A549 (cell line): Measurements from ENCODE around the gene INAFM1. TPM values are rescaled to one million over a fixed set of nuclear protein-coding genes. Genes with fewer than 3 reads are reported as not detected.
A peak's percentile ranks its signal among the peaks of the same experiment; 100 is the strongest.

Experiments
- ATOH8 ChIP-seq: fragments of 250-450 bp; sonication (Bioruptor Pico); IDR thresholded peaks from 2 replicates; pipeline ENCODE4 v1.5.0; 2020; ENCODE audit warnings: low read depth, mild to moderate bottlenecking, moderate library complexity
- BHLHE40 ChIP-seq: IDR thresholded peaks from 2 replicates; pipeline ENCODE4 v1.6.1; 2012; ENCODE audit warnings: low read depth, low read length, inconsistent platforms
- CHD4 ChIP-seq: fragments of 200-600 bp; sonication (generic); IDR thresholded peaks from 2 replicates; pipeline ENCODE4 v1.6.1; 2016; ENCODE audit warnings: antibody characterized with exemption, mild to moderate bottlenecking, borderline replicate concordance
- CTCF ChIP-seq: fragments of >200 bp; sonication (Bioruptor Twin); formaldehyde crosslinking; IDR thresholded peaks from 3 replicates; pipeline ENCODE4 v1.5.1; 2016
- EHMT2 ChIP-seq: fragments of 200-600 bp; sonication (generic); IDR thresholded peaks from 2 replicates; pipeline ENCODE4 v1.6.1; 2016; ENCODE audit warnings: antibody characterized with exemption, low read depth, mild to moderate bottlenecking, moderate library complexity
- EP300 ChIP-seq, 2 experiments: fragments of >200 bp; sonication (Bioruptor Twin); formaldehyde crosslinking; IDR thresholded peaks; 2 replicates in 1 of 2; 3 replicates in 1 of 2; pipeline ENCODE4 v1.6.1; 2016 to 2017
- ESRRA ChIP-seq: fragments of 150-350 bp; IDR thresholded peaks from 2 replicates; pipeline ENCODE4 v1.6.1; 2014; ENCODE audit warnings: mild to moderate bottlenecking, low read length, borderline replicate concordance
- FOSL2 ChIP-seq, 2 experiments: fragments of 450-650 bp in 1 of 2; fragments of >200 bp in 1 of 2; sonication (Bioruptor Twin) in 1 of 2; formaldehyde crosslinking; IDR thresholded peaks; 2 replicates each; pipeline versions ENCODE4 v1.5.0 to v1.6.1; 2016 to 2020; ENCODE audit warnings: mild to moderate bottlenecking in 1 of 2, moderate library complexity in 1 of 2
- GATA3 ChIP-seq: IDR thresholded peaks from 2 replicates; pipeline ENCODE4 v1.6.1; 2012; ENCODE audit warnings: borderline replicate concordance
- HDAC2 ChIP-seq: fragments of 200-600 bp; sonication (generic); IDR thresholded peaks from 2 replicates; pipeline ENCODE4 v1.6.1; 2016
- HOXA7 ChIP-seq: fragments of 250-450 bp; sonication (Bioruptor Pico); IDR thresholded peaks from 2 replicates; pipeline ENCODE4 v1.5.0; 2020; ENCODE audit warnings: mild to moderate bottlenecking, moderate library complexity
- JUN ChIP-seq, 2 experiments: fragments of >200 bp; sonication (Bioruptor Twin); formaldehyde crosslinking; IDR thresholded peaks; 2 replicates in 1 of 2; 3 replicates in 1 of 2; pipeline ENCODE4 v1.6.1; 2016 to 2017
- JUNB ChIP-seq: fragments of >200 bp; sonication (Bioruptor Twin); formaldehyde crosslinking; IDR thresholded peaks from 2 replicates; pipeline ENCODE4 v1.6.1; 2016
- KDM1A ChIP-seq: fragments of 200-600 bp; sonication (generic); IDR thresholded peaks from 2 replicates; pipeline ENCODE4 v1.6.1; 2016; ENCODE audit warnings: low read depth, mild to moderate bottlenecking
- MAFK ChIP-seq: fragments of 450-650 bp; IDR thresholded peaks from 2 replicates; pipeline ENCODE4 v1.6.1; 2014; ENCODE audit not compliant: partially characterized antibody
- MAZ ChIP-seq: fragments of 150-350 bp; IDR thresholded peaks from 2 replicates; pipeline ENCODE4 v1.6.1; 2014; ENCODE audit warnings: antibody characterized with exemption, low read depth, low read length, borderline replicate concordance
- NPAS2 ChIP-seq: fragments of 250-450 bp; sonication (Bioruptor Pico); IDR thresholded peaks from 2 replicates; pipeline ENCODE4 v1.8.0; 2022; ENCODE audit warnings: mild to moderate bottlenecking, moderate library complexity, borderline replicate concordance
- NR3C1 ChIP-seq: fragments of >200 bp; sonication (Bioruptor Twin); formaldehyde crosslinking; IDR thresholded peaks from 3 replicates; pipeline ENCODE4 v1.6.1; 2017
- RARB ChIP-seq: fragments of 250-450 bp; sonication (Bioruptor Pico); IDR thresholded peaks from 2 replicates; pipeline ENCODE4 v1.8.0; 2021; ENCODE audit warnings: mild to moderate bottlenecking, moderate library complexity
- USF2 ChIP-seq: fragments of 450-650 bp; IDR thresholded peaks from 2 replicates; pipeline ENCODE4 v1.6.1; 2014; ENCODE audit warnings: antibody characterized with exemption
- ZC3H11A ChIP-seq: fragments of 450-650 bp; IDR thresholded peaks from 2 replicates; pipeline ENCODE4 v1.6.1; 2014; ENCODE audit warnings: antibody characterized with exemption, mild to moderate bottlenecking
- ZNF302 ChIP-seq: fragments of 250-450 bp; sonication (Bioruptor Pico); IDR thresholded peaks from 2 replicates; pipeline ENCODE4 v1.9.0; 2021; ENCODE audit warnings: inconsistent platforms, mild to moderate bottlenecking, moderate library complexity
- ZSCAN20 ChIP-seq: fragments of 250-450 bp; sonication (Bioruptor Pico); IDR thresholded peaks from 2 replicates; pipeline ENCODE4 v1.8.0; 2022; ENCODE audit warnings: mild to moderate bottlenecking, moderate library complexity
- polyA plus RNA-seq, 4 experiments: library from polyadenylated mRNA; depleted of rRNA in 3 of 4; stranded (reverse); fragments of >200 nt; fragmentation: RNase III in 1 of 4; extraction: RNeasy Plus Mini Kit Qiagen cat#74134 plus additional on column Dnase treatment in 1 of 4; gene quantifications; 2 replicates in 3 of 4; 3 replicates in 1 of 4; pipeline ENCODE4 v1.2.3, GENCODE V29; 2011 to 2017
- TF ChIP-seq, protein P1 (sequence below): IDR thresholded peaks from 2 replicates; pipeline ENCODE4 v1.6.1; 2012; ENCODE audit warnings: low read depth, borderline replicate concordance
- TF ChIP-seq, protein P2 (sequence below): fragments of 250-450 bp; sonication (Bioruptor Pico); IDR thresholded peaks from 2 replicates; pipeline ENCODE4 v1.5.0; 2021; ENCODE audit warnings: mild to moderate bottlenecking, moderate library complexity, borderline replicate concordance

Gene INAFM1
- polyA plus RNA-seq, 2 of the 4 experiments (the other 2 are of a cell fraction): 1.5 to 5.5 TPM

DNA sequence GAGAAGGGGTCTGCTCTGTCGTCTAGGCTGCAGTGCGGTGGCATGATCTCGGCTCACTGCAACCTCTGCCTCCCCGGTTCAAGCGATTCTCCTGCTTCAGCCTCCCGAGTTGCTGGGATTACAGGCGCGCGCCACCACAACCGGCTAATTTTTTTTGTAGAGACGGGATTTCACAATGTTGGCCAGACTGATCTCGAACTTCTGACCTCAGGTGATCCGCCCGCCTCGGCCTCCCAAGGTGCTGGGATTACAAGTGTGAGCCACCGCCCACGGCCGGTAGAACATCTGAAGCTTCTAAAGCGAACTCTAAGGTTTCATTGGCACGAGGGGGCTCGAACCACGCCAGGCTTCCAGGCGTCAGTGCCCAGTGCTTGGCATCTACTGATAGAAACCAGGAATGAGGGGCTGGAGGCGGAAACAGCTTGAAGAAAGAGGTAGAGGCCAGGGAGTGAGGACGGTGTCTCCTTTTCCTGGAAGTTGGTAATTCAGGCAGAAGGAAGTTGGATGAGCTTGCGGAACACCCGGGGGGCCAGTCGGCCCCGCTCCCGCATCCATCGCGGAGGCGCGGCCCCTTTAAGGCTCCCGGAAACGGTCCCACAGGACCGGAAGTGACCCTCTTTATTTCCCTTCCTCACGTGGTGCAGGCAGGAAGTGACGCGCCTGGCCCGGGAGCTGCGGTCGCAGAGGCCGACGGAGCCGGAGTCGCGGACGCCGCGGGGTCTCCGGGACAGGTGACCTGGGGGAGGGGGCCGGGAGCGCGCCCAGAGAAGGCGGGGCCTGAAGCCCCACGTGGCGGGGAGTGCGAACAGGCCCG lies 18.6 kb upstream of the INAFM1 start, which contains the start of gene CCDC9 (continued):
- TF ChIP-seq CTCF (no peak), EHMT2 (no peak), JUNB (no peak), ZC3H11A (no peak), HOXA7 (CRISPR knock-in tag) (no peak), GATA3 (no peak), USF2 (peak; percentile 98), ESRRA (no peak), FOSL2 (IDR thresholded peaks at IDR 0.05) (no peak), FOSL2 (CRISPR knock-in tag; IDR thresholded peaks at IDR 0.05) (0 out of 2 replicates have a peak, but pooled peaks have one; percentile 51), EP300 (IDR thresholded peaks at IDR 0.05) (0 out of 5 replicates have a peak, but pooled peaks of 1 of the 2 experiments have one; percentile 6), NR3C1 (no peak), BHLHE40 (0 out of 2 replicates have a peak, but pooled peaks have one; percentile 37), ATOH8 (CRISPR knock-in tag) (no peak), KDM1A (no peak), HDAC2 (no peak), ZSCAN20 (CRISPR knock-in tag) (no peak), RARB (CRISPR knock-in tag) (no peak), MAFK (no peak), CHD4 (no peak), JUN (IDR thresholded peaks at IDR 0.05) (peak in 1 of 2 experiments; percentile 91), MAZ (0 out of 2 replicates have a peak, but pooled peaks have one; percentile 9), NPAS2 (CRISPR knock-in tag) (no peak), ZNF302 (CRISPR knock-in tag) (no peak)
- TF ChIP-seq, protein P1, sequence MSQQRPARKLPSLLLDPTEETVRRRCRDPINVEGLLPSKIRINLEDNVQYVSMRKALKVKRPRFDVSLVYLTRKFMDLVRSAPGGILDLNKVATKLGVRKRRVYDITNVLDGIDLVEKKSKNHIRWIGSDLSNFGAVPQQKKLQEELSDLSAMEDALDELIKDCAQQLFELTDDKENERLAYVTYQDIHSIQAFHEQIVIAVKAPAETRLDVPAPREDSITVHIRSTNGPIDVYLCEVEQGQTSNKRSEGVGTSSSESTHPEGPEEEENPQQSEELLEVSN: peak; percentile 37; the same call in 1 of the 2 replicates
- TF ChIP-seq, protein P2, sequence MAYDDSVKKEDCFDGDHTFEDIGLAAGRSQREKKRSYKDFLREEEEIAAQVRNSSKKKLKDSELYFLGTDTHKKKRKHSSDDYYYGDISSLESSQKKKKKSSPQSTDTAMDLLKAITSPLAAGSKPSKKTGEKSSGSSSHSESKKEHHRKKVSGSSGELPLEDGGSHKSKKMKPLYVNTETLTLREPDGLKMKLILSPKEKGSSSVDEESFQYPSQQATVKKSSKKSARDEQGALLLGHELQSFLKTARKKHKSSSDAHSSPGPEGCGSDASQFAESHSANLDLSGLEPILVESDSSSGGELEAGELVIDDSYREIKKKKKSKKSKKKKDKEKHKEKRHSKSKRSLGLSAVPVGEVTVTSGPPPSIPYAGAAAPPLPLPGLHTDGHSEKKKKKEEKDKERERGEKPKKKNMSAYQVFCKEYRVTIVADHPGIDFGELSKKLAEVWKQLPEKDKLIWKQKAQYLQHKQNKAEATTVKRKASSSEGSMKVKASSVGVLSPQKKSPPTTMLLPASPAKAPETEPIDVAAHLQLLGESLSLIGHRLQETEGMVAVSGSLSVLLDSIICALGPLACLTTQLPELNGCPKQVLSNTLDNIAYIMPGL (CRISPR knock-in tag): no peak
- TF ChIP-seq, all 56 proteins: peak for 18
